T47D (cell line): ENCODE data around the gene PLD6.
"Not testable (repeated sequence)": the region's sequence is repeated elsewhere in the genome, so short reads cannot be mapped to it uniquely, and the experiment has no call there.

ENCODE experiments used
- DNase-seq, 2 experiments: peaks; one replicate each; pipeline versions ENCODE4 v3.0.0 to v3.0.0-alpha.2; 2011 to 2012; ENCODE audit warnings: low read depth in 1 of 2, low spot score in 1 of 2
- JUND ChIP-seq: IDR thresholded peaks from 2 replicates; pipeline ENCODE4 v1.6.1; 2012; ENCODE audit warnings: low read depth
- in situ Hi-C: cut with HindIII; loops from 2 replicates; pipeline ENCODE4 v1.10.0; 2016; ENCODE audit warnings: low sequenced_read_pairs, low pct_unique_long_range_greater_than_20kb

The PLD6 gene

GRCh38 chr17:17203173-17203730 is 2.9 kb downstream of the PLD6 start:
- in situ Hi-C loops, result no loop called here
- TF ChIP-seq JUND, result no peak
- DNase-seq, result no peak

- in situ Hi-C loops, result no loop called here
- TF ChIP-seq JUND, result no peak
- no peak for DNase-seq
These were observed 4.2 kb downstream of the PLD6 start for GRCh38 chr17:17201907-17202306.

- in situ Hi-C loops, result no loop called here
- DNase-seq, result no peak
- no peak for TF ChIP-seq JUND
These were observed 4.9 kb downstream of the PLD6 start for GRCh38 chr17:17201271-17201670.

GRCh38 chr17:17200831-17201230 is 5.3 kb downstream of the PLD6 start:
- no peak for TF ChIP-seq JUND
- in situ Hi-C loops, result no loop called here
- DNase-seq, result no peak

GRCh38 chr17:17200311-17200710 is 5.8 kb downstream of the PLD6 start:
- in situ Hi-C loops, result no loop called here
- no peak for TF ChIP-seq JUND
- DNase-seq, result no peak

- in situ Hi-C loops, result no loop called here
- DNase-seq, result no peak
- no peak for TF ChIP-seq JUND
These were observed 7.9 kb downstream of the PLD6 start for GRCh38 chr17:17198281-17198680.

GRCh38 chr17:17196776-17197175 is 9.4 kb downstream of the PLD6 start:
- DNase-seq, result no peak
- in situ Hi-C loops, result no loop called here
- no peak for TF ChIP-seq JUND

- in situ Hi-C loops, result not testable (repeated sequence)
These were observed 10.7 kb downstream of the PLD6 start for GRCh38 chr17:17195466-17195865.

GRCh38 chr17:17191961-17192381 is 14.2 kb downstream of the PLD6 start:
- in situ Hi-C loops, result no loop called here
- no peak for DNase-seq

More at GRCh38 chr17:17195466-17195865, 10.7 kb downstream of the PLD6 start:
- not testable (repeated sequence) for DNase-seq

GRCh38 chr17:17191346-17191792 is 14.8 kb downstream of the PLD6 start:
- TF ChIP-seq JUND, result no peak
- DNase-seq, result no peak
- in situ Hi-C loops, result no loop called here

More at GRCh38 chr17:17191961-17192381, 14.2 kb downstream of the PLD6 start:
- no peak for TF ChIP-seq JUND

GRCh38 chr17:17190188-17190587 is 15.9 kb downstream of the PLD6 start:
- no peak for TF ChIP-seq JUND
- in situ Hi-C loops, result no loop called here
- DNase-seq, result no peak

GRCh38 chr17:17189559-17189958 is 16.6 kb downstream of the PLD6 start:
- in situ Hi-C loops, result no loop called here
- TF ChIP-seq JUND, result no peak
- DNase-seq, result no peak

GRCh38 chr17:17188586-17188985 is 17.5 kb downstream of the PLD6 start:
- TF ChIP-seq JUND, result no peak
- no peak for DNase-seq
- in situ Hi-C loops, result no loop called here
